ENCODE data around the gene BAZ2B. TPM values are rescaled to one million over a fixed set of nuclear protein-coding genes. Genes with fewer than 3 reads are reported as not detected.

The BAZ2B gene
- total RNA-seq, 2 experiments from 2014 or later, result 17.9 to 18.5 TPM

- no peak for TF ChIP-seq CTCF (IDR thresholded peaks at IDR 0.05)
- POLR2A ChIA-PET, result interaction anchor here (0.6 kb wide), 1 partner anchor 1995 kb away, joined by 4 read pairs; no protein-coding TSS in a partner anchor
- Mint-ChIP-seq H3K27ac (no peak overlapping the region), H3K27me3 (no peaks in the 10 kb centered on the region), H3K9me3 (no peaks in the 10 kb centered on the region), H3K4me1 (ENCODE audit: low read depth) (no peaks in the 10 kb centered on the region), H3K4me3 (no peak overlapping the region), H3K36me3 (ENCODE audit: low read depth) (no peaks in the 10 kb centered on the region)
- Histone ChIP-seq H3K4me1 (ENCODE audit: insufficient read depth, low read length) (no peaks in the 10 kb centered on the region), H3K4me3 (ENCODE audit: low read length) (no peak overlapping the region), H3K27ac (ENCODE audit: low read depth in 1 of 2, low read length in 2 of 2) (no peak overlapping the region), H3K36me3 (ENCODE audit: insufficient read depth, low read length) (no peaks in the 10 kb centered on the region), H3K9me3 (ENCODE audit: control insufficient read depth in 1 of 2, insufficient read depth in 1 of 2, low read length in 2 of 2) (no peaks in the 10 kb centered on the region), H3K27me3 (ENCODE audit: control insufficient read depth in 1 of 2, insufficient read depth in 2 of 2, low read length in 2 of 2) (no peaks in the 10 kb centered on the region)
- DNase-seq (no peak), ATAC-seq (ENCODE audit: poor library complexity) (no peak)
- CTCF ChIA-PET, result no interaction called here
- intact Hi-C loops (cut with DNase I, micrococcal nuclease), result no loop called here
Observed at GRCh38 chr2:159604159-159604558, 12.2 kb downstream of the BAZ2B start.

- H3K36me3 Mint-ChIP-seq (ENCODE audit: low read depth), result no peaks in the 10 kb centered on the region
- no peak for TF ChIP-seq CTCF (IDR thresholded peaks at IDR 0.05)
- Histone ChIP-seq H3K9me3 (ENCODE audit: control insufficient read depth in 1 of 2, insufficient read depth in 1 of 2, low read length in 2 of 2) (no peaks in the 10 kb centered on the region), H3K4me3 (ENCODE audit: low read length) (no peak overlapping the region), H3K27ac (ENCODE audit: low read depth in 1 of 2, low read length in 2 of 2) (no peak overlapping the region), H3K36me3 (ENCODE audit: insufficient read depth, low read length) (no peaks in the 10 kb centered on the region), H3K4me1 (ENCODE audit: insufficient read depth, low read length) (no peaks in the 10 kb centered on the region), H3K27me3 (ENCODE audit: control insufficient read depth in 1 of 2, insufficient read depth in 2 of 2, low read length in 2 of 2) (no peaks in the 10 kb centered on the region)
- DNase-seq (no peak), ATAC-seq (ENCODE audit: poor library complexity) (no peak)
- ChIA-PET CTCF (interaction anchor here (0.9 kb wide), 1 partner anchor 9 kb away, joined by 3 read pairs; no protein-coding TSS in a partner anchor), POLR2A (no interaction called here)
- H3K4me3 Mint-ChIP-seq, result no peak overlapping the region
- H3K27me3 Mint-ChIP-seq, result no peaks in the 10 kb centered on the region
- H3K4me1 Mint-ChIP-seq (ENCODE audit: low read depth), result no peaks in the 10 kb centered on the region
- H3K27ac Mint-ChIP-seq, result no peak overlapping the region
- no peaks in the 10 kb centered on the region for H3K9me3 Mint-ChIP-seq
- intact Hi-C loops (cut with DNase I, micrococcal nuclease), result no loop called here
Observed at GRCh38 chr2:159600752-159601151, 15.6 kb downstream of the BAZ2B start.

- Mint-ChIP-seq H3K9me3 (no peaks in the 10 kb centered on the region), H3K4me1 (ENCODE audit: low read depth) (no peaks in the 10 kb centered on the region), H3K27me3 (no peaks in the 10 kb centered on the region), H3K27ac (no peak overlapping the region), H3K4me3 (no peak overlapping the region), H3K36me3 (ENCODE audit: low read depth) (no peaks in the 10 kb centered on the region)
- Histone ChIP-seq H3K4me1 (ENCODE audit: insufficient read depth, low read length) (no peaks in the 10 kb centered on the region), H3K27me3 (ENCODE audit: control insufficient read depth in 1 of 2, insufficient read depth in 2 of 2, low read length in 2 of 2) (no peaks in the 10 kb centered on the region), H3K9me3 (ENCODE audit: control insufficient read depth in 1 of 2, insufficient read depth in 1 of 2, low read length in 2 of 2) (no peaks in the 10 kb centered on the region), H3K27ac (ENCODE audit: low read depth in 1 of 2, low read length in 2 of 2) (no peak overlapping the region), H3K36me3 (ENCODE audit: insufficient read depth, low read length) (no peaks in the 10 kb centered on the region), H3K4me3 (ENCODE audit: low read length) (no peak overlapping the region)
- POLR2A ChIA-PET, result no interaction called here
- intact Hi-C loops (cut with DNase I, micrococcal nuclease), result no loop called here
- TF ChIP-seq CTCF (IDR thresholded peaks at IDR 0.05), result no peak
- ATAC-seq (ENCODE audit: poor library complexity) (no peak), DNase-seq (no peak)
- CTCF ChIA-PET, result interaction anchor here (0.5 to 1.0 kb wide), 3 partner anchors 14 to 668 kb away, joined by 3 read pairs; no protein-coding TSS in a partner anchor
Observed at GRCh38 chr2:159595410-159596046, 20.8 kb downstream of the BAZ2B start.
